ENCODE measurements around the gene KDM1A.
A peak's percentile ranks its signal among the peaks of the same experiment; 100 is the strongest.

KDM1A gene

DNA sequence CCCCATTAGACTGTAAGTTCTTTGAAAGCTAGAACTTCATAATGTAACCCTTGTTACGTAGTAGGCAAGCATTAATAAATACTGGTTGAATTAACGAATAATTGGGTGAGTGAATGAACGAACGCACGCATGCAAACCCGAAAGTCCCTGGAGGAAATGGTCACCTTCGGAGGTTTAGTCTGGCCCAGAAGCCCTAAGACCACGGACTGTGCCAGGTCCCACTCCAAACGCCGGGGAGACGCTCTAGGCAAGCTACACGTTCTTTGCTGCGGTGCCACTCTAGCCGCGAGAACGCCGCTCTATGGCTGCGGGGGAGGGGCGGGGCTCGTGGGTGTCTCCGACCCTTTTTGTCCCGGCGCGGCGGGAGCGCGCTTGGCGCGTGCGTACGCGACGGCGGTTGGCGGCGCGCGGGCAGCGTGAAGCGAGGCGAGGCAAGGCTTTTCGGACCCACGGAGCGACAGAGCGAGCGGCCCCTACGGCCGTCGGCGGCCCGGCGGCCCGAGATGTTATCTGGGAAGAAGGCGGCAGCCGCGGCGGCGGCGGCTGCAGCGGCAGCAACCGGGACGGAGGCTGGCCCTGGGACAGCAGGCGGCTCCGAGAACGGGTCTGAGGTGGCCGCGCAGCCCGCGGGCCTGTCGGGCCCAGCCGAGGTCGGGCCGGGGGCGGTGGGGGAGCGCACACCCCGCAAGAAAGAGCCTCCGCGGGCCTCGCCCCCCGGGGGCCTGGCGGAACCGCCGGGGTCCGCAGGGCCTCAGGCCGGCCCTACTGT lies at the start of gene KDM1A:
KDM1A (plus strand) TSS at position 375 of the 769 bp plus-strand sequence; CDS start at position 504, 129 bp downstream.
- peak within 1 kb of the TSS; percentile 89 for H3K4me3 ChIP-seq (ENCODE audit: control insufficient read depth, low read depth, low read length)
- TF ChIP-seq, protein P1, sequence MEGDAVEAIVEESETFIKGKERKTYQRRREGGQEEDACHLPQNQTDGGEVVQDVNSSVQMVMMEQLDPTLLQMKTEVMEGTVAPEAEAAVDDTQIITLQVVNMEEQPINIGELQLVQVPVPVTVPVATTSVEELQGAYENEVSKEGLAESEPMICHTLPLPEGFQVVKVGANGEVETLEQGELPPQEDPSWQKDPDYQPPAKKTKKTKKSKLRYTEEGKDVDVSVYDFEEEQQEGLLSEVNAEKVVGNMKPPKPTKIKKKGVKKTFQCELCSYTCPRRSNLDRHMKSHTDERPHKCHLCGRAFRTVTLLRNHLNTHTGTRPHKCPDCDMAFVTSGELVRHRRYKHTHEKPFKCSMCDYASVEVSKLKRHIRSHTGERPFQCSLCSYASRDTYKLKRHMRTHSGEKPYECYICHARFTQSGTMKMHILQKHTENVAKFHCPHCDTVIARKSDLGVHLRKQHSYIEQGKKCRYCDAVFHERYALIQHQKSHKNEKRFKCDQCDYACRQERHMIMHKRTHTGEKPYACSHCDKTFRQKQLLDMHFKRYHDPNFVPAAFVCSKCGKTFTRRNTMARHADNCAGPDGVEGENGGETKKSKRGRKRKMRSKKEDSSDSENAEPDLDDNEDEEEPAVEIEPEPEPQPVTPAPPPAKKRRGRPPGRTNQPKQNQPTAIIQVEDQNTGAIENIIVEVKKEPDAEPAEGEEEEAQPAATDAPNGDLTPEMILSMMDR (IDR thresholded peaks at IDR 0.05; ENCODE audit: control insufficient read depth, insufficient read depth, low read depth, low read length, missing control alignments), result peak; percentile 43
- DNase-seq (ENCODE audit: low read depth), result peak; percentile 87

- H3K4me3 ChIP-seq (ENCODE audit: control insufficient read depth, low read depth, low read length), result no peak overlapping the region
- TF ChIP-seq, protein P1 (IDR thresholded peaks at IDR 0.05; ENCODE audit: control insufficient read depth, insufficient read depth, low read depth, low read length, missing control alignments), result no peak
- DNase-seq (ENCODE audit: low read depth), result no peak
These were observed 49.2 kb upstream of the KDM1A start for GRCh38 chr1:22970096-22970495.

GRCh38 chr1:22971161-22971560 lies 48.1 kb upstream of the KDM1A start:
- H3K4me3 ChIP-seq (ENCODE audit: control insufficient read depth, low read depth, low read length), result no peak overlapping the region
- TF ChIP-seq, protein P1 (IDR thresholded peaks at IDR 0.05; ENCODE audit: control insufficient read depth, insufficient read depth, low read depth, low read length, missing control alignments), result no peak
- no peak for DNase-seq (ENCODE audit: low read depth)

GRCh38 chr1:22971611-22972405 lies 47.5 kb upstream of the KDM1A start:
- TF ChIP-seq, protein P1 (IDR thresholded peaks at IDR 0.05; ENCODE audit: control insufficient read depth, insufficient read depth, low read depth, low read length, missing control alignments), result no peak
- DNase-seq (ENCODE audit: low read depth), result no peak

DNA sequence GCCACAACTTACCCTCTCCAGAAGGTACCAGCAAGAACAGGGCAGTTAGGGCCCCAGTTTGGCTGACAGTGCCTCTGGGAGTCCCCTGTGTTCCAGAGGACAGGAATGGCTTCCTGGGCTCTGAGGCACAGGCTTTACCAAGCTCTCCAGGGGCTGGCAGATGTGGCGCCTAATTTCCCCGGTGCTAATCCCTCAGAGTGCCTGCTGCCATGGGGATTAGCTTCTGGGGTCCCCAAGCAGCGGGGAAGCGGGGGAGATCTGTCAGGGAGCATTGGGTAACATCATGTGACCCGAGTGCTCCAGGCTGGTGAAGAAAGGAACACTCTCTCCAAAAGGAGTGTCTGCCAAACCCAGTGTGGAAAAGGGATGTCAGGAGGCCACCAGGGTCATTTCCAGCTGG lies 46.5 kb upstream of the KDM1A start, which contains the start of gene LACTBL1:
LACTBL1 (minus strand) TSS at position 107 of the 400 bp plus-strand sequence. CDS start 550 bp downstream, outside the sequence.
- TF ChIP-seq, protein P1 (IDR thresholded peaks at IDR 0.05; ENCODE audit: control insufficient read depth, insufficient read depth, low read depth, low read length, missing control alignments), result no peak
- no peak within 1 kb of the TSS for H3K4me3 ChIP-seq (ENCODE audit: control insufficient read depth, low read depth, low read length)
- DNase-seq (ENCODE audit: low read depth), result no peak

More at GRCh38 chr1:22971611-22972405, 47.5 kb upstream of the KDM1A start:
- no peak overlapping the region for H3K4me3 ChIP-seq (ENCODE audit: control insufficient read depth, low read depth, low read length)

DNA sequence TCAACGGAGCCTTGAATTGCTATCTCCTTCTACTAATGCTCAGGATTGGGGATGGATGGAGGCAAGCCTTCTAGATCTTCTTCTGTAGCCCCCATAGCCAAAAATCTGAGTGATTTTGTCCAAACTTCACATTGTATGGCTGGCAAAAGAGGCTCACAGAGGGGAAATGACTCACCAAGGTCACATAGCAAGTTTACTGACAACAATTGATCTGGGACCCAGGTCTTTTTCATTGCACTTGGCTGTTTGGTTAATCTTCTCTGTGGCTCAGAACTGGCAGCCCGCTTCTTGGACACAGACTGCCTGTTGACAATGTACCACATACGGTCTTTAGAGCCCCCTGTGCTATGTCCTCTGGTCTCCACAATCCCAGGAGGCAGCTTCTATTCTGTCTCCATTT lies 43.6 kb upstream of the KDM1A start:
- no peak for DNase-seq (ENCODE audit: low read depth)
- H3K4me3 ChIP-seq (ENCODE audit: control insufficient read depth, low read depth, low read length), result no peak overlapping the region

More for the DNA sequence above, 43.6 kb upstream of the KDM1A start:
- TF ChIP-seq, protein P1 (IDR thresholded peaks at IDR 0.05; ENCODE audit: control insufficient read depth, insufficient read depth, low read depth, low read length, missing control alignments), result no peak

All from AG09309 (cell line).